GM20000 (cell line): Measurements from ENCODE around the gene C1orf53.

ENCODE experiments used
- DNase-seq: peaks from one replicate; pipeline ENCODE4 v3.0.0; 2012; ENCODE audit warnings: low spot score
- TF ChIP-seq, protein P1 (sequence below): IDR thresholded peaks from 2 replicates; pipeline ENCODE4 v1.5.1; 2012; ENCODE audit warnings: mild to moderate bottlenecking, control low read depth; ENCODE audit errors: extremely low read depth, missing control alignments

Gene C1orf53

DNA sequence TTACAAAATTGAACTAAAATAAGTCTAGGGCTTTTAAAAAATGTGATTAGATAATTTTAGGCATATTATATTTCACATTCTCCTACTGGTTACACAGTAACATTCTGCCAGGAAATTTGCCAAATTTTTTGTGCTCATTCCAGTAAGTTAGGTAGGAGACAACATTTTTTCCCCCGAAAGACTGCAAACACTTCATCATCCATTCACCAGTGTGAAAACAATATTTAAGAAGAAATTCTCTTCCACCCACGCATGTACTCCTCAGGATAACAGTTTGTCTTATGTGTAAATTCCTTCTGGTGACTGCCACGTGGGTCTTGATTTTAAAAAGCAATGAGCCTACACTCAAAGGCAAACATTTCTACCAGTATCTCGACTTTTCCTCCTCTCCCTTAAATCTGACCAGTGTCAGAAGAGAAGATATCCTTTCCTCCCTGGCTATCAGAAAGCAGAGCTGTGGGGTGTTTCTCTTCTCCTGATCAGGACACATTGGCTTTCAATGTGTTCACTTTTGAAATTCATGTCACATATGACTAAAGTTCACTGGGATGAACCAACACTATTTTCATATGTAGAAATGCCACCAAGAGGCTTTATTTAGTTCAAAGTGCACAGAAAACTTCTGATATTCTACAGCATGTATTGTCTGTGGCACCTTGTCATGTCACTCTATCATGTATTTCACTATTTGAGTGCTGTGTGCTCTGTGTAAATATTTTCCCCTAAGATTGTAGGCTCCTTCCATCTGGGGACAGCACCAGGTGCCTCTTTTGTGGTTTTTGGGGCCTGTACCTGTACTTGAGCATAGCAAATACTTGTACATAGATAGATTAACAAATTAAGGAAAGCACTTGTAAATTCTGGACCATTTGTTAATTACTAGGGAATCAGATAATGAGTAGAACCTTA lies 53.3 kb downstream of the C1orf53 start:
- TF ChIP-seq, protein P1, sequence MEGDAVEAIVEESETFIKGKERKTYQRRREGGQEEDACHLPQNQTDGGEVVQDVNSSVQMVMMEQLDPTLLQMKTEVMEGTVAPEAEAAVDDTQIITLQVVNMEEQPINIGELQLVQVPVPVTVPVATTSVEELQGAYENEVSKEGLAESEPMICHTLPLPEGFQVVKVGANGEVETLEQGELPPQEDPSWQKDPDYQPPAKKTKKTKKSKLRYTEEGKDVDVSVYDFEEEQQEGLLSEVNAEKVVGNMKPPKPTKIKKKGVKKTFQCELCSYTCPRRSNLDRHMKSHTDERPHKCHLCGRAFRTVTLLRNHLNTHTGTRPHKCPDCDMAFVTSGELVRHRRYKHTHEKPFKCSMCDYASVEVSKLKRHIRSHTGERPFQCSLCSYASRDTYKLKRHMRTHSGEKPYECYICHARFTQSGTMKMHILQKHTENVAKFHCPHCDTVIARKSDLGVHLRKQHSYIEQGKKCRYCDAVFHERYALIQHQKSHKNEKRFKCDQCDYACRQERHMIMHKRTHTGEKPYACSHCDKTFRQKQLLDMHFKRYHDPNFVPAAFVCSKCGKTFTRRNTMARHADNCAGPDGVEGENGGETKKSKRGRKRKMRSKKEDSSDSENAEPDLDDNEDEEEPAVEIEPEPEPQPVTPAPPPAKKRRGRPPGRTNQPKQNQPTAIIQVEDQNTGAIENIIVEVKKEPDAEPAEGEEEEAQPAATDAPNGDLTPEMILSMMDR: no peak
- no peak for DNase-seq
